B cell (primary cell): ENCODE results near the gene NSD1. TPM values are rescaled to one million over a fixed set of nuclear protein-coding genes. Genes with fewer than 3 reads are reported as not detected.

Source experiments
- ATAC-seq: fragments of 200-7000 bp; cut with Tn5 transposase; one replicate; pipeline ENCODE4 v1.10.0; 2021; ENCODE audit warnings: low read depth, mild to moderate bottlenecking, moderate number of reproducible peaks, moderate library complexity
- CTCF ChIA-PET: fragments of 350-600 bp; sonication (Branson Sonifier 250); formaldehyde crosslinking; loops from one replicate; lab custom pipeline; 2021; ENCODE audit warnings: antibody characterized with exemption, inconsistent platforms; lab: Charles Lee
- POLR2A ChIA-PET: fragments of 350-600 bp; sonication (Branson Sonifier 250); formaldehyde crosslinking; loops from one replicate; lab custom pipeline; 2021; ENCODE audit warnings: antibody characterized with exemption; lab: Charles Lee
- DNase-seq: peaks from one replicate; pipeline ENCODE4 v3.0.0; 2013
- H2AFZ ChIP-seq: 2 replicates; pipeline ENCODE4 v1.6.1; 2012; ENCODE audit warnings: mild to moderate bottlenecking, low read depth, low read length; ENCODE audit not compliant: insufficient read depth, poor library complexity, severe bottlenecking
- H3K27ac ChIP-seq, 2 donors: 1 replicate in 1 of 2; 2 replicates in 1 of 2; pipeline ENCODE4 v1.5.1; 2012 to 2013; ENCODE audit warnings: low read length in 2 of 2, mild to moderate bottlenecking in 2 of 2, moderate library complexity in 1 of 2
- H3K27me3 ChIP-seq, 4 experiments: fragments of 200-600 bp in 1 of 4; sonication (generic) in 1 of 4; replicated peaks in 1 of 4; 1 replicate in 2 of 4; 2 replicates in 2 of 4; pipeline versions ENCODE4 v1.6.1 to v1.7.0; 2013 to 2016; ENCODE audit warnings: low read length in 3 of 4, mild to moderate bottlenecking in 2 of 4, mixed read lengths in 1 of 4, moderate library complexity in 1 of 4; ENCODE audit not compliant: insufficient read depth in 4 of 4, control insufficient read depth in 3 of 4; ENCODE audit errors: control extremely low read depth in 1 of 4
- H3K36me3 ChIP-seq, 2 experiments: replicated peaks in 1 of 2; 1 replicate in 1 of 2; 2 replicates in 1 of 2; pipeline versions ENCODE4 v1.6.1 to v1.7.1; 2013; ENCODE audit warnings: low read length in 1 of 2; ENCODE audit not compliant: insufficient read depth in 2 of 2, control insufficient read depth in 1 of 2; ENCODE audit errors: control extremely low read depth in 1 of 2, extremely low read depth in 1 of 2
- H3K4me1 ChIP-seq, 2 donors: fragments of 200-600 bp in 1 of 2; sonication (generic) in 1 of 2; 1 replicate in 1 of 2; 2 replicates in 1 of 2; pipeline versions ENCODE4 v1.5.1 to v1.6.1; 2013 to 2017; ENCODE audit warnings: low read length in 2 of 2; ENCODE audit not compliant: control insufficient read depth in 2 of 2, insufficient read depth in 2 of 2
- H3K4me2 ChIP-seq: replicated peaks from 2 replicates; pipeline ENCODE3; 2012; ENCODE audit warnings: mild to moderate bottlenecking, low read depth, low read length; ENCODE audit not compliant: poor library complexity, severe bottlenecking
- H3K4me3 ChIP-seq, 5 experiments: fragments of 200-600 bp in 1 of 5; sonication (generic) in 1 of 5; 1 replicate in 3 of 5; 2 replicates in 2 of 5; pipeline versions ENCODE4 v1.5.1 to v1.7.0; 2011 to 2016; ENCODE audit warnings: low read length in 4 of 5, mild to moderate bottlenecking in 4 of 5, low read depth in 2 of 5, control low read depth in 1 of 5, moderate library complexity in 1 of 5; ENCODE audit not compliant: insufficient read depth in 1 of 5; ENCODE audit errors: control extremely low read depth in 1 of 5, extremely low read depth in 1 of 5
- H3K79me2 ChIP-seq: fragments of 200-600 bp; sonication (generic); one replicate; pipeline ENCODE4 v1.6.0; 2016; ENCODE audit warnings: low read length; ENCODE audit not compliant: control insufficient read depth, insufficient read depth
- H3K9ac ChIP-seq: fragments of 200-600 bp; sonication (generic); 2 replicates; pipeline ENCODE4 v1.6.1; 2017; ENCODE audit warnings: mild to moderate bottlenecking, low read length, moderate library complexity
- H3K9me3 ChIP-seq, 3 donors: one replicate each; pipeline versions ENCODE4 v1.6.1 to v1.7.1; 2013; ENCODE audit warnings: low read length in 2 of 3; ENCODE audit not compliant: control insufficient read depth in 2 of 3, insufficient read depth in 1 of 3; ENCODE audit errors: control extremely low read depth in 1 of 3
- H4K20me1 ChIP-seq: 2 replicates; pipeline ENCODE4 v1.6.0; 2012; ENCODE audit warnings: mild to moderate bottlenecking, low read length; ENCODE audit not compliant: insufficient read depth, control insufficient read depth, poor library complexity, severe bottlenecking
- H3K27ac Mint-ChIP-seq: one replicate; pipeline ENCODE4 v1.8.0; 2021; ENCODE audit warnings: mixed read lengths
- H3K27me3 Mint-ChIP-seq: one replicate; pipeline ENCODE4 v1.8.0; 2021; ENCODE audit warnings: mixed read lengths
- H3K4me1 Mint-ChIP-seq: one replicate; pipeline ENCODE4 v1.8.0; 2021; ENCODE audit warnings: mixed read lengths
- H3K4me3 Mint-ChIP-seq: one replicate; pipeline ENCODE4 v1.8.0; 2021; ENCODE audit warnings: mixed read lengths
- H3K9me3 Mint-ChIP-seq: one replicate; pipeline ENCODE4 v1.8.0; 2022; ENCODE audit warnings: mixed read lengths; ENCODE audit not compliant: insufficient read depth
- EZH2 ChIP-seq: IDR thresholded peaks from 2 replicates; pipeline ENCODE4 v1.6.1; 2012; ENCODE audit warnings: borderline replicate concordance, low read depth, mild to moderate bottlenecking, moderate library complexity, low read length; ENCODE audit not compliant: insufficient read depth, poor library complexity, severe bottlenecking
- WGBS: methylation state at CpG from one replicate; pipeline ENCODE4 v1.1.5; 2013; ENCODE audit warnings: missing lambda C conversion rate; ENCODE audit not compliant: insufficient coverage; 5-methylcytosine and 5-hydroxymethylcytosine counted together
- intact Hi-C: fragments of 100-400 bp; cut with micrococcal nuclease; formaldehyde crosslinking; loops from one replicate; pipeline ENCODE4 v1.10.0; 2022
- polyA plus RNA-seq: library from polyadenylated mRNA; depleted of rRNA; stranded (reverse); fragments of >200 nt; gene quantifications from 2 replicates; pipeline ENCODE4 v1.2.3, GENCODE V29; 2012
- total RNA-seq, 2 donors: library from RNA; stranded (reverse); fragments of 120-200 nt in 1 of 2; gene quantifications; 1 replicate in 1 of 2; 2 replicates in 1 of 2; pipeline versions ENCODE4 v1.2.3 to v1.2.4, GENCODE V29; 2013 to 2022
- TF ChIP-seq, protein P1 (sequence below): fragments of 200-600 bp; IDR thresholded peaks from one replicate; pipeline ENCODE4 v1.8.0; 2022; ENCODE audit warnings: antibody characterized with exemption, mild to moderate bottlenecking

NSD1 gene
- total and polyA plus RNA-seq, 2 donors (not counting 1 experiment from before 2014, with no cell fraction given) = 10.8 to 145 TPM

DNA sequence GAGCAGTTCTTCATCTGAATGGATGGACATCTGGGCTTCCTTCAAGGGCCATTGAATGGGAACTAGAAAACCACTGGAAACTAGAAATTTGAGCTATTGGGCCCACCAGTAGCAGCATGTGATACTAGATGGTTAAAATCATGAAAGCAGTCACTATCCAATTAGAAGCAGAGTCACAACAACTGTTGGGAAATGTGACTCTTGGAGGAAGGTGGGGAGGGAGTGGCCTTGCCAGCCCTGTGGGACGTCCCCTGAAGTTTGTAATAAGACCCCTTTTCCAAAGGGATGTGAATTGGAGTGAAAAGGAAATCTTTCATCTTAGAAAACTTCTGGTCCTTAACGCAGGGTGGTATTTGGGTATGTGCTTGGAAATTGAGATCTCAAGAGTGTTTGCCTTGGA is 164.3 kb downstream of the NSD1 start:
- H2AFZ ChIP-seq = no peak overlapping the region
- no peak for ATAC-seq
- Mint-ChIP-seq H3K27ac (peak overlapping the region; percentile 93), H3K4me3 (no peak overlapping the region), H3K4me1 (peaks cover 71% of the 10 kb centered on the region), H3K9me3 (no peaks in the 10 kb centered on the region), H3K27me3 (no peaks in the 10 kb centered on the region)
- H3K79me2 ChIP-seq = peaks cover 19% of the 10 kb centered on the region
- ChIA-PET CTCF (interaction anchor here (0.8 to 1.6 kb wide), 3 partner anchors 12 to 183 kb away, joined by 3 to 6 read pairs (median 5); no protein-coding TSS in a partner anchor), POLR2A (no interaction called here)
- 100% methylated on average over 2 of the region's 2 CpGs for WGBS
- H4K20me1 ChIP-seq = no peaks in the 10 kb centered on the region
- H3K4me1 ChIP-seq = peaks cover 59 to 78% of the 10 kb centered on the region in 2 donors
- peaks cover 18 to 37% of the 10 kb centered on the region in 2 experiments for H3K36me3 ChIP-seq
- H3K27ac ChIP-seq = peak overlapping the region in 1 of 2 donors; percentile 54
- intact Hi-C loops = no loop called here
- no peak overlapping the region for H3K9ac ChIP-seq
- no peaks in the 10 kb centered on the region for H3K27me3 ChIP-seq
- no peak overlapping the region for H3K4me3 ChIP-seq
- TF ChIP-seq EZH2 = no peak
- TF ChIP-seq, protein P1, sequence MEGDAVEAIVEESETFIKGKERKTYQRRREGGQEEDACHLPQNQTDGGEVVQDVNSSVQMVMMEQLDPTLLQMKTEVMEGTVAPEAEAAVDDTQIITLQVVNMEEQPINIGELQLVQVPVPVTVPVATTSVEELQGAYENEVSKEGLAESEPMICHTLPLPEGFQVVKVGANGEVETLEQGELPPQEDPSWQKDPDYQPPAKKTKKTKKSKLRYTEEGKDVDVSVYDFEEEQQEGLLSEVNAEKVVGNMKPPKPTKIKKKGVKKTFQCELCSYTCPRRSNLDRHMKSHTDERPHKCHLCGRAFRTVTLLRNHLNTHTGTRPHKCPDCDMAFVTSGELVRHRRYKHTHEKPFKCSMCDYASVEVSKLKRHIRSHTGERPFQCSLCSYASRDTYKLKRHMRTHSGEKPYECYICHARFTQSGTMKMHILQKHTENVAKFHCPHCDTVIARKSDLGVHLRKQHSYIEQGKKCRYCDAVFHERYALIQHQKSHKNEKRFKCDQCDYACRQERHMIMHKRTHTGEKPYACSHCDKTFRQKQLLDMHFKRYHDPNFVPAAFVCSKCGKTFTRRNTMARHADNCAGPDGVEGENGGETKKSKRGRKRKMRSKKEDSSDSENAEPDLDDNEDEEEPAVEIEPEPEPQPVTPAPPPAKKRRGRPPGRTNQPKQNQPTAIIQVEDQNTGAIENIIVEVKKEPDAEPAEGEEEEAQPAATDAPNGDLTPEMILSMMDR = no peak
- H3K9me3 ChIP-seq = no peaks in the 10 kb centered on the region
- no peak overlapping the region for H3K4me2 ChIP-seq
- no peak for DNase-seq

DNA sequence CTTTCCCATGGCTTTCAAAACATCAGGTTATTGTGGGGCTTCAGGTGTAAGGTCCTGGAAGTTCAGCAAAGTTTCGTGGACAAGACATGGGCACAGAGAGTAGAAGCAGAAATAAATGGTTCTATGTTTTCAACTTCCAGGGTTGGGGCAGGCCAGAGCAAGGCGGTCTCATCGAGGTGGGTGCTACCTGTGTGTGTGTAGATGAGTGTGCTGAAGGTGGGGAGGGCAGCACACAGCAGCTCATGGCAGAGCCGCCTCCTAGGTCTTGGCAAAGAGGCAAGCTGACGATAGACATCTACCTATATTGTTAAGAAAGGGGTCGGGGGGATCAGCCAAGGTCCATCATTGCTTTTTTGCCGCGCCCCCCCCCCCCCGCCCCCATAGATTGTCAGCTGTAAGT is 166.1 kb downstream of the NSD1 start:
- Histone ChIP-seq H3K9me3 (no peaks in the 10 kb centered on the region), H3K36me3 (peaks cover 7 to 23% of the 10 kb centered on the region in 2 experiments), H4K20me1 (peaks cover 9% of the 10 kb centered on the region), H2AFZ (no peak overlapping the region), H3K4me3 (no peak overlapping the region), H3K4me1 (peaks cover 65 to 85% of the 10 kb centered on the region in 2 donors), H3K79me2 (peaks cover 35% of the 10 kb centered on the region), H3K9ac (no peak overlapping the region), H3K27ac (peak overlapping the region; percentile 79 to 81), H3K27me3 (no peaks in the 10 kb centered on the region), H3K4me2 (peak overlapping the region; percentile 87)
- TF ChIP-seq, protein P1 = no peak
- no peak for TF ChIP-seq EZH2
- DNase-seq (peak; percentile 32), ATAC-seq (no peak)
- intact Hi-C loops = loop anchor here (1.0 to 5.0 kb wide), 6 partner anchors 13 to 303 kb away; partner anchors contain the start of genes B4GALT7, DOK3, LMAN2 and NSD1
- 81% methylated on average over 5 of the region's 9 CpGs for WGBS
- POLR2A ChIA-PET = interaction anchor here (0.7 kb wide), 1 partner anchor 17 kb away, joined by 8 read pairs; no protein-coding TSS in a partner anchor
- Mint-ChIP-seq H3K27ac (peak overlapping the region; percentile 93), H3K4me1 (peaks cover 82% of the 10 kb centered on the region), H3K4me3 (peak overlapping the region; percentile 10), H3K27me3 (no peaks in the 10 kb centered on the region), H3K9me3 (no peaks in the 10 kb centered on the region)
- CTCF ChIA-PET = interaction anchor here (0.6 to 3.8 kb wide), 5 partner anchors 10 to 245 kb away, joined by 3 to 26 read pairs (median 4); no protein-coding TSS in a partner anchor
